Retinal pigment epithelial cell (primary cell): ENCODE measurements around the gene AAK1.
"Not testable (repeated sequence)": the region's sequence is repeated elsewhere in the genome, so short reads cannot be mapped to it uniquely, and the experiment has no call there.

Experiments used
- DNase-seq: peaks from one replicate; pipeline ENCODE4 v3.0.0-alpha.2; 2010; ENCODE audit warnings: low read depth
- H3K4me3 ChIP-seq: 2 replicates; pipeline ENCODE4 v1.5.1; 2011; ENCODE audit warnings: mild to moderate bottlenecking, low read length, control low read depth, moderate library complexity
- TF ChIP-seq, protein P1 (sequence below): conservative IDR thresholded peaks from 2 replicates; pipeline ENCODE4 v1.5.1; 2011; ENCODE audit warnings: low read depth, low read length, control low read depth, inconsistent platforms

Gene AAK1

GRCh38 chr2:69452687-69453086 is 190.9 kb downstream of the AAK1 start:
- TF ChIP-seq, protein P1, sequence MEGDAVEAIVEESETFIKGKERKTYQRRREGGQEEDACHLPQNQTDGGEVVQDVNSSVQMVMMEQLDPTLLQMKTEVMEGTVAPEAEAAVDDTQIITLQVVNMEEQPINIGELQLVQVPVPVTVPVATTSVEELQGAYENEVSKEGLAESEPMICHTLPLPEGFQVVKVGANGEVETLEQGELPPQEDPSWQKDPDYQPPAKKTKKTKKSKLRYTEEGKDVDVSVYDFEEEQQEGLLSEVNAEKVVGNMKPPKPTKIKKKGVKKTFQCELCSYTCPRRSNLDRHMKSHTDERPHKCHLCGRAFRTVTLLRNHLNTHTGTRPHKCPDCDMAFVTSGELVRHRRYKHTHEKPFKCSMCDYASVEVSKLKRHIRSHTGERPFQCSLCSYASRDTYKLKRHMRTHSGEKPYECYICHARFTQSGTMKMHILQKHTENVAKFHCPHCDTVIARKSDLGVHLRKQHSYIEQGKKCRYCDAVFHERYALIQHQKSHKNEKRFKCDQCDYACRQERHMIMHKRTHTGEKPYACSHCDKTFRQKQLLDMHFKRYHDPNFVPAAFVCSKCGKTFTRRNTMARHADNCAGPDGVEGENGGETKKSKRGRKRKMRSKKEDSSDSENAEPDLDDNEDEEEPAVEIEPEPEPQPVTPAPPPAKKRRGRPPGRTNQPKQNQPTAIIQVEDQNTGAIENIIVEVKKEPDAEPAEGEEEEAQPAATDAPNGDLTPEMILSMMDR = no peak
- no peak overlapping the region for H3K4me3 ChIP-seq
- DNase-seq = no peak

- H3K4me3 ChIP-seq = no peak overlapping the region
- TF ChIP-seq, protein P1 = no peak
- no peak for DNase-seq
These were observed 192.7 kb downstream of the AAK1 start for GRCh38 chr2:69450735-69451416.

DNA sequence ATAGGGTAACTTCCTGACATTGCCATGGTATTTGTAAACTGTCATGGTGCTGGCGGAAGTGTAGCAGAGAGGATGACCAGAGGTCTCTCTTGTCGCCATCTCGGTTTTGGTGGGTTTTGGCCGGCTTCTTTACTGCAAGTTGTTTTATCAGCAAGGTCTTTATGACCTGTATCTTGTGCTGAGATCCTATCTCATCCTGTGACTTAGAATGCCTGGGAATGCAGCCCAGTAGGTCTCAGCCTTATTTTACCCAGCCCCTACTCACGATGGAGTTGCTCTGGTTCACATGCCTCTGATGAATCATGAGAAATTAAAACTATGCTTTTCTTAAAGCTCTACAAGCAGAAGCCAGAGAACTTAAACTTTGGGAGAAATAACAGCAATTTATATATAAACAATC is 193.6 kb downstream of the AAK1 start:
- H3K4me3 ChIP-seq = no peak overlapping the region
- DNase-seq = peak; percentile 12
- TF ChIP-seq, protein P1 = no peak

DNA sequence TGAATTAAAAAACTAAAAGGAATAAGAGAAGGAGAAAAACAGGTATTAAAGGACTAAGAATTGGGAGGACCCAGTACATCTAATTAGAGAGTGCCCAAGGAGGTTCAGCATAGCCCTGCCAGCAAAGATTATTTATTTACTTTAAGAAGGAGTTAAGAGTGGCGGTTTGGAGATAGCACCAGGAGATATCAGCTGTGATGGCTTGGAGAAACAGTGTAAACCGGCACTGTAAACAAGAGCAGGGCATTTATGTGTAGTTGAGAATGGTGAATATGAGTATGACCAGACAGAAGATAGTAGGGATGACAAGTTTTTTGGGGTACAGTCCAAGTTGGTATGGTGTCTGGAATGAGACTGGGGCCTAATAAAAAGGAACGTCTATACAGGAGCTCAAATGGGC is 199.9 kb downstream of the AAK1 start:
- H3K4me3 ChIP-seq, DNase-seq: not testable (repeated sequence)

- H3K4me3 ChIP-seq, DNase-seq: not testable (repeated sequence)
These were observed 204.0 kb downstream of the AAK1 start for GRCh38 chr2:69439499-69439898.

DNA sequence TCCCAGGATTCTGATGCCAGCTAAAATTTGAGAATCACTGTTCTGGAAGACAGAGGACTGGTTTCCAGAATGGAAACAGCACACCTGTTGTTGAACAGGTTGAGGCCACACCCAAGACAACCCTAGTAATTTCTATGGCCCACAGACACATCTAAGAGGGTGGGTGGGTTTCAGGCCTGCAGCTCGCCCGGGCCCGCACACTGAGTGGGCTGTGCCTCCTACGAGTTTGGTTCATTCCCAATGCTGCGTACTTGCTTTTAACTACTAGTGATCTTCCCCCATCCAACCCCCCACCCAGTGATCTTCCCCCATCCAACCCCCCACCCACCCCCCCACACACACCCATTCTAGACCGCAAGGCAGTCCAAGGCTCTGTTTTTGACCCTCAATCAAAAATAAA is 205.0 kb downstream of the AAK1 start:
- no peak overlapping the region for H3K4me3 ChIP-seq
- DNase-seq = no peak
- TF ChIP-seq, protein P1 = no peak

DNA sequence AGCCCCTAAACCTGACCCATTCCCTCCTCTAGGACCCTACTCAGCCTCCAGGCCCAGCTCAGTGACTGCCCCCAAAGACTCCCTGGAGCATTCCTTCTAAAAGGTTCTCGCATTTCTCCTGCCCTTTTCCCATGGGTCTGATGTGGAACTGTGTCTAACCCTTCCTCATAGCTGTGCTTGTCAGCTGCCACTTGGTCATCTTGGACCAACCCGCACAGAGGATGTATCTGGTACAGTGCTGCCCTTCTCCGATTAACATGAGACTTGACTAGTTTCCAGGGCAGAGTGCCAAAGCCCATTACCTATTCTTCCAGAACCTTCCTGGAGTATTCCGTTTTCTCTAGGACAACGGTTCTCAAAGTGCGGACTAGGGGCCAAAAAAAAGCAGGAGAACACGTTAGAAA is 205.8 kb downstream of the AAK1 start:
- TF ChIP-seq, protein P1 = no peak
- H3K4me3 ChIP-seq = peak overlapping the region; percentile 75
- DNase-seq = peak; percentile 30

DNA sequence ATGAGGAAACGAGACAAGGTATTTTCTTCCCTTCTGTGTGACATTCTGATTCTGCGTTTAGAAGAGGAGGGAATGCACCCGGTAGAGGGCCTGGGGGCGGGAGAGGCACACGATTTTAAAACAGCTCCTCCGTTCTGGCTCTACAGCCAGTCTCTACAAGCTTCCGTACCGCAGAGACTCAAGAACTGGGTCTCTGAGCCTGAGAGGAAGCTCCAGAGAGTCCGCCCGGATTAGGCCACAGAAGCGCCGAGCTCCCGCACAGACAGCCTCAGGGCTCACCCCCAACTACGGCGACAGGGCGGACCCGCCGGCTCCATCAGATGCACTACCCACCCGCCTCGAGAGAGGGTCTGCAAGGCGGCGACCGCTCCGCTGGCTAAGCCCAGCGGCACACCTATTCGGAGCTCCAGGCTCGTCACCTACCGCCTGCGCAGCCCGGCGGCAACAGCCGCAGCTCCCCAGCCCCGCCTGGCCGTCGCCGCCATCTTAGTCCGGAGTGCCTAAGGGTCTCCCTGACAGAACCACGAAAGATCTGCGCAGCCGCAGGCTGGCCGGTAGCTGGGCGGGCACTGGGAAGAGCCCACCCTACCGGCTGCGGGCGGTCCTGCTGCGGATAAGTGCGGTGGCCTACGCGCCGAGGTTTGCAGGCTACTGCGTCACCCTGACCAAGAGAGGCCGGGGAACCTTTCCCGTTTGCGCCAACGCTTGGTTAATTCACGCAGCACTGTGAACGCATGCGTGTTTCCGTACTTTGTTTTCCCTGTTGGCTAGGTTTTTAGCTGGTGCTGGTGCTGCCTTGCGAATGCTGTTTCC is 206.4 kb downstream of the AAK1 start, which contains the start of gene NFU1:
Gene NFU1 (minus strand): TSS at position 498 of the 813 bp plus-strand sequence. CDS start 13 bp downstream, at position 485.
- peak; percentile 86 for DNase-seq
- TF ChIP-seq, protein P1 = peak; percentile 68
- peak within 1 kb of the TSS; percentile 75 for H3K4me3 ChIP-seq
